CD4-positive, CD25-positive, alpha-beta regulatory T cell (primary cell): Measurements from ENCODE around the gene MCM3AP. TPM values are rescaled to one million over a fixed set of nuclear protein-coding genes. Genes with fewer than 3 reads are reported as not detected.

ENCODE experiments used
- ATAC-seq, 2 donors: fragments of 150-1000 bp; cut with Tn5 transposase; one replicate each; pipeline ENCODE4 v1.10.0; 2021; ENCODE audit warnings: low read depth in 2 of 2, moderate number of reproducible peaks in 2 of 2, moderate library complexity in 1 of 2
- DNase-seq, 3 donors: peaks; one replicate each; pipeline versions ENCODE4 v3.0.0 to v3.0.0-alpha.2; 2012 to 2022; ENCODE audit warnings: mixed read lengths in 1 of 3
- H3K27ac ChIP-seq: one replicate; pipeline ENCODE4 v1.7.0; 2013; ENCODE audit warnings: mild to moderate bottlenecking, low read length; ENCODE audit not compliant: insufficient read depth, poor library complexity, severe bottlenecking
- H3K27me3 ChIP-seq: one replicate; pipeline ENCODE4 v1.7.0; 2013; ENCODE audit warnings: low read length; ENCODE audit not compliant: control insufficient read depth, insufficient read depth
- H3K36me3 ChIP-seq: one replicate; pipeline ENCODE4 v1.7.0; 2013; ENCODE audit warnings: mild to moderate bottlenecking, low read length, moderate library complexity; ENCODE audit not compliant: control insufficient read depth, insufficient read depth
- H3K4me1 ChIP-seq: 2 replicates; pipeline ENCODE4 v1.7.0; 2013; ENCODE audit warnings: mild to moderate bottlenecking, low read length; ENCODE audit not compliant: insufficient read depth, control insufficient read depth, poor library complexity, severe bottlenecking
- H3K4me3 ChIP-seq: one replicate; pipeline ENCODE4 v1.7.0; 2013; ENCODE audit warnings: low read depth, mild to moderate bottlenecking, low read length, moderate library complexity
- H3K9me3 ChIP-seq, 2 experiments: 1 replicate in 1 of 2; 2 replicates in 1 of 2; pipeline ENCODE4 v1.7.0; 2013; ENCODE audit warnings: low read length in 2 of 2, mild to moderate bottlenecking in 1 of 2, moderate library complexity in 1 of 2; ENCODE audit not compliant: control insufficient read depth in 2 of 2
- H3K27ac Mint-ChIP-seq, 3 donors: one replicate each; pipeline ENCODE4 v1.8.0; 2020 to 2022; ENCODE audit warnings: mild to moderate bottlenecking in 3 of 3, mixed read lengths in 3 of 3, moderate library complexity in 2 of 3
- H3K27me3 Mint-ChIP-seq: one replicate; pipeline ENCODE4 v1.8.0; 2022; ENCODE audit warnings: mild to moderate bottlenecking, mixed read lengths
- H3K36me3 Mint-ChIP-seq: one replicate; pipeline ENCODE4 v1.8.0; 2020; ENCODE audit warnings: mixed read lengths
- H3K4me1 Mint-ChIP-seq, 4 donors: one replicate each; pipeline ENCODE4 v1.8.0; 2020 to 2022; ENCODE audit warnings: mixed read lengths in 4 of 4, mild to moderate bottlenecking in 1 of 4
- H3K4me3 Mint-ChIP-seq, 4 donors: one replicate each; pipeline ENCODE4 v1.8.0; 2020 to 2022; ENCODE audit warnings: mild to moderate bottlenecking in 4 of 4, mixed read lengths in 4 of 4, moderate library complexity in 3 of 4
- H3K9me3 Mint-ChIP-seq, 7 donors: one replicate each; pipeline ENCODE4 v1.8.0; 2020 to 2022; ENCODE audit warnings: mixed read lengths in 7 of 7, mild to moderate bottlenecking in 3 of 7, moderate library complexity in 2 of 7
- polyA plus RNA-seq, 4 donors: library from polyadenylated mRNA; unstranded; fragments of 300-500 nt; fragmentation: Illumina TruSeq; gene quantifications; one replicate each; pipeline ENCODE4 v1.2.3, GENCODE V29; 2021
- total RNA-seq: library from RNA; stranded (reverse); gene quantifications from one replicate; pipeline ENCODE4 v1.2.3, GENCODE V29; 2022

MCM3AP gene
- total and polyA plus RNA-seq, 5 donors from 2014 or later, result 30.7 to 139 (median 45.3) TPM

DNA sequence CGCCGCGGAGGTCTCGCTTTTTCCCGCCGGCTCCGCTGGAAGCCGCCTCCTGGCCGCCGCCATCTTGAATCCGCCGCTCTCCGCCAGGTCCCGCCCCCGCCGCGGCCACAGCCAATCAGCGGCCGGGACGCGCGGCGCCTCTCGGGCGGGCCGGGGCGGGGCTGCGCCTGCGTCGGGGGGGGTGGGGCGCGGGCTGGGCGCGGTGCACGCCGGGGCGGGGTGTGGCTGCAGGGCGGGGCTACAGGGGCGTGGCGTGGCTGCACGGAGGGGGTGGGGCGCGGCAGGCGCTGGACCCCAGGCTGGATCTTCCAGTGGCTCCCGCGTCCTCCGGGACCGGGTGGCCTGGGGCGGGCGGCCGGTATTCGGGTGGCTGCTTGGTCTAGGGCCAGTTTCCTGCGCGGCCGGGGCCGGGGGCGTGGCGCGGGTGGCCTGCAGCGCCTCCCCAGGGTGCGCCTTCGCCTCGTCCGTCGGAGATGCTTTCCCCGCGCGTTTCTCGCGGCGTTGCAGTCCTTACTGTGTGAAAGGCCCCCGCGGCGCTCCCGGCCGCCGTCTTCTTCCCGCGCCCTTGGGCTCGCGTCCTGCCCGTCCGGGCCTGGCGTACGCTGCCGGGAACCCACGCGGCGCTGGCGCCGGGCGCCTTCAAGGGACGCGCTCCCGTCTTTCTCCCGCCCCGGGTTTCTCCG lies 39.1 kb upstream of the MCM3AP start:
- Mint-ChIP-seq H3K27ac (peak overlapping the region in 2 of 3 donors; percentile 96 to 99), H3K9me3 (no peaks in the 10 kb centered on the region), H3K36me3 (peaks cover 10% of the 10 kb centered on the region), H3K4me3 (peak overlapping the region; percentile 96 to 98 (median 97)), H3K27me3 (no peaks in the 10 kb centered on the region), H3K4me1 (peaks cover 5 to 51% (median 28%) of the 10 kb centered on the region in 4 donors)
- H3K27ac ChIP-seq, result peak overlapping the region; percentile 98
- DNase-seq (peak; percentile 84 to 91 (median 87)), ATAC-seq (peak; percentile 76 to 77)
- H3K4me3 ChIP-seq, result peak overlapping the region; percentile 67
- H3K4me1 ChIP-seq, result peaks cover 32% of the 10 kb centered on the region
- H3K9me3 ChIP-seq, result no peaks in the 10 kb centered on the region
- H3K36me3 ChIP-seq, result peaks cover 13% of the 10 kb centered on the region
- no peaks in the 10 kb centered on the region for H3K27me3 ChIP-seq

DNA sequence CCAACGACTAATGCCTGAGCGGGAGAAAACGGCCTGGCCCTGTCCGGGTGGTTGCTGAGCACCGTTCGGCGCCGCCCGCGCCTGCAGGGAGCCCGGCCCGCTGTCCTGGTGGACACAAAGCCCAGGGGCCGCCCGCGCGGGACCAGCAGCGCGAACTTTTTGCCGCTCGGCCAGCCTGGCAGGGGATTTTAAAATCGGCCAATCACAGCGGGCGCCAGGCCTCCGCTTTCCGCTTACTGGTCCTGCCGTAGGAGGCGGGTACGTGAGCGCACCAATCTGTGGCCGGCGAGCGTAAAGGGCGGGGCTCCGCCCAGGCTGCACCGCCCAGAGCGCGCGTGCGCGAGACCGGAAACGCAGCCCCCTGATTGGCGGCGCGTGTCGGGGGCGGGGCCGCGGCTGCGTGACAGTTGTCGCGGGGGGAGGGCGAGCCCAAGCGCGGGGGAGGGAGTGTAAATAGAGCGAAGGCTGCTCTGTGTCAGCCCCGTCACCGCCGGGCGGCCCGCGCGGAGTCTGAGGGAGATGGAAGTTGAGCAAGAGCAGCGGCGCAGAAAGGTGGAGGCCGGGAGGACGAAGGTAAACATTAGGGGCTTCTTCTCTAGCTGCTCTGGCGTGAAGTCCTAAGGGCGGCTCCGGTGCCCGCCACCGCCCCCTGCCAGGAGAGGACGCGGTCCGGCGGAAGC lies 38.4 kb upstream of the MCM3AP start, which contains the start of the genes C21orf58 and PCNT:
C21orf58 (minus strand) TSS at position 161 of the 680 bp plus-strand sequence. CDS start 1,132 bp downstream, outside the sequence.
PCNT (plus strand) TSS at position 447 of the 680 bp plus-strand sequence; CDS start at position 520, 73 bp downstream.
- Histone ChIP-seq H3K4me3 (peak within 1 kb of the TSS; percentile 78), H3K4me1 (peaks cover 32% of the 10 kb centered on the region), H3K9me3 (no peaks in the 10 kb centered on the region), H3K27ac (peak within 1 kb of the TSS; percentile 98), H3K36me3 (peaks cover 7% of the 10 kb centered on the region), H3K27me3 (no peaks in the 10 kb centered on the region)
- H3K36me3 Mint-ChIP-seq, result peaks cover 6% of the 10 kb centered on the region
- ATAC-seq (peak; percentile 84 to 86), DNase-seq (peak; percentile 96 to 99 (median 98))
- no peaks in the 10 kb centered on the region for H3K27me3 Mint-ChIP-seq
- H3K4me3 Mint-ChIP-seq, result peak within 1 kb of the TSS; percentile 96 to 98 (median 97)
- no peaks in the 10 kb centered on the region for H3K9me3 Mint-ChIP-seq
- peaks cover 5 to 48% (median 27%) of the 10 kb centered on the region in 4 donors for H3K4me1 Mint-ChIP-seq
- peak within 1 kb of the TSS; percentile 96 to 99 (median 96) for H3K27ac Mint-ChIP-seq

DNA sequence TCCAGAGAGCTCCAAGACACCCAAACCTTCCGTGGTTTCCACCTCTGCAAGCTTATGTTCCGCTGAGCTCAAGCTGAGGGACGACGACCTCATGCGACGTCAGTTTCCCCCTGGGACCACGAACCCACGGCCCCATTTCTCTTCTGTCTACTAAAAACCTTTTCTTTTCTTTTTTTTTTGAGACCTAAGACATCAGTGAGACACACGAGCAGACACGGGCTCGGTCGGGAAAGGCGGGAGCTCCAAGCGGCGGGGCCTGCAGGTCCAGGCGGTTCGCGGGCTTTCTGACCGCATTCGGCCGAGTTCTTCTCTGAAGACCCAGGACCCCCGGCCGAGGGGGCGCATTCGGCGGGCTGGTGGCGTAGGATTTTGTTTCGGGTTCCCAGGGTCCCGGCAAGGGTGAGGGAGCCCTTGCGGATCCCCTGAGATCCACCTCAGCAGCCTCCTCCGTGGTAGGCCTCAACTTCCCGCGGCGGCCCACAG lies 37.9 kb upstream of the MCM3AP start:
- ATAC-seq (peak in 1 of 2 donors; percentile 0), DNase-seq (no peak)
- H3K27ac ChIP-seq, result peak overlapping the region; percentile 98
- H3K27me3 Mint-ChIP-seq, result no peaks in the 10 kb centered on the region
- H3K9me3 Mint-ChIP-seq, result no peaks in the 10 kb centered on the region
- no peaks in the 10 kb centered on the region for H3K27me3 ChIP-seq
- H3K4me1 Mint-ChIP-seq, result peaks cover 5 to 46% (median 25%) of the 10 kb centered on the region in 4 donors
- H3K4me3 Mint-ChIP-seq, result peak overlapping the region; percentile 96 to 98 (median 97)
- H3K27ac Mint-ChIP-seq, result peak overlapping the region in 2 of 3 donors; percentile 80 to 81
- peaks cover 32% of the 10 kb centered on the region for H3K4me1 ChIP-seq
- H3K9me3 ChIP-seq, result no peaks in the 10 kb centered on the region
- peak overlapping the region; percentile 78 for H3K4me3 ChIP-seq
- H3K36me3 ChIP-seq, result peaks cover 2% of the 10 kb centered on the region
- H3K36me3 Mint-ChIP-seq, result peaks cover 5% of the 10 kb centered on the region

DNA sequence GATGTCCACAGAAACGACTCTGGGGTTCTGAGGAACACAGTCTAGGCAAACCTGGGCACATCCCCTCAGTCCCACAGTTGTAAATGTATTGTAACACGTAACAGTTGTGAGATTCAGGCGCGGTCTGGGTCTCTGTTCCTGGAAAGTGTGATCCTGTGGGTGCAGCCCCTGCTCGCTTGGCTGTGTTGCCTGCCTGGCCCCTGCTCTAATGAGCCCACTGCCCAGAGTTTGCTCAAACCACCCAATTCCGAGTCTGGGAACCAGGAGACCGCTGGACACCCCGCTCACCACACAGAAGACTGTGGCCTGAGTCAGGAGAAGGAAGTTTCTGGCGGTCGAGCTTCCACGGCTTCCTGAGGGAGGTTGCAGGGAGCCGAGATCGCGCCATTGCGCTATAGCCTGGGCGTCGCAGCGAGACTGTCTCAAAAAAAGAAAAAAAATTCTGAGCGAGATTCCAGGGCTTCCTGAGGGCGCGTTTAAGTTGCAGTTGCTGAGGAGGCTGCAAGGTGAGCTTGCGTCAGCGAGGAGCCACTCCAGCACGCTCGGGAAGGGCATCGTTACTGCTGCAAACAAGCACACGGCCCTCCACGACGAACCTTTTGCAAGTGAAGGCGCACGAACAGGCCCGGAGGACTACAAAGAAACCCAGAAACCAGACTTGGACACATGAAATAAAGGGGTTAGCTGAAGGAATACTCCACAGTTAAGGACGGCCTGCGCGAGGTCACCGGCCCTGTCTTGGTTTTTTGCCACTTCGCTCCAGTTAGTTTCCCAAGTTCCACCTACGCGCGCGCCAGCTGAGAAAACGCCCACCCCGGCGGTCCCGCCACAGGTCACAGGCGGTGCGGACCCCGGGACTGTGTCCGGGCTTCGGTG lies 37.2 kb upstream of the MCM3AP start:
- H3K27me3 Mint-ChIP-seq, result no peaks in the 10 kb centered on the region
- H3K4me1 Mint-ChIP-seq, result peaks cover 5 to 46% (median 25%) of the 10 kb centered on the region in 4 donors
- H3K4me3 Mint-ChIP-seq, result peak overlapping the region; percentile 96 to 98 (median 97)
- peak overlapping the region in 2 of 3 donors; percentile 80 to 81 for H3K27ac Mint-ChIP-seq
- H3K4me1 ChIP-seq, result peaks cover 32% of the 10 kb centered on the region
- H3K9me3 ChIP-seq, result no peaks in the 10 kb centered on the region
- peaks cover 5% of the 10 kb centered on the region for H3K36me3 Mint-ChIP-seq
- H3K36me3 ChIP-seq, result no peaks in the 10 kb centered on the region
- DNase-seq, result peak in 2 of 3 donors; percentile 3 to 52
- peak overlapping the region; percentile 78 for H3K4me3 ChIP-seq
- no peaks in the 10 kb centered on the region for H3K27me3 ChIP-seq
- no peak for ATAC-seq
- peak overlapping the region; percentile 98 for H3K27ac ChIP-seq
- H3K9me3 Mint-ChIP-seq, result no peaks in the 10 kb centered on the region

DNA sequence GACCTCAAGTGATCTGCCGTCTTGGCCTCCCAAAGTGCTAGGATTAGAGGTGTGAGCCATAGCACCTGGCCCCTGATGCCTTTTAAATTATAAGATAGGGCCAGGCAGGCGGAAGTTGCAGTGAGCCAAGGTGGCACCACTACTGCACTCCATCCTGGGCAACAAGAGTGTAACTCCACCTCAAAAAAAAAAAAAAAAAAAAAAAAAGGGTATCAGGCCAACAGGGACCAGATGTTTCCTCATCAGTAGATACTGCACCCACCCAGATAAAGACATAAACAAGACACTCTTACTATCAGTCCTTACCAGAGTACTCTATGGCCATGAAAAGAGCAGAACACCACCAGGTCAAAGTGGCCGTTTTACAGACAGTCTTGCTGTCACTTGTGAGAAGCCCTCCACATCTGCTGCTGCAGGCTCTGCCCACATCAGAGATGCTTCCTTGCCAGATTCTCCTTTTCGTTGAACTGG lies 35.0 kb upstream of the MCM3AP start:
- no peaks in the 10 kb centered on the region for H3K27me3 Mint-ChIP-seq
- no peaks in the 10 kb centered on the region for H3K27me3 ChIP-seq
- peak overlapping the region in 3 of 4 donors; percentile 65 to 85 (median 76) for H3K4me3 Mint-ChIP-seq
- no peak overlapping the region for H3K27ac ChIP-seq
- no peaks in the 10 kb centered on the region for H3K36me3 ChIP-seq
- no peaks in the 10 kb centered on the region for H3K36me3 Mint-ChIP-seq
- no peaks in the 10 kb centered on the region for H3K9me3 Mint-ChIP-seq
- ATAC-seq (no peak), DNase-seq (peak in 1 of 3 donors; percentile 41)
- peak overlapping the region in 2 of 3 donors; percentile 10 to 20 for H3K27ac Mint-ChIP-seq
- no peaks in the 10 kb centered on the region for H3K9me3 ChIP-seq
- peaks cover 28% of the 10 kb centered on the region for H3K4me1 ChIP-seq
- H3K4me3 ChIP-seq, result peak overlapping the region; percentile 51
- peaks cover 5 to 32% (median 18%) of the 10 kb centered on the region in 4 donors for H3K4me1 Mint-ChIP-seq

DNA sequence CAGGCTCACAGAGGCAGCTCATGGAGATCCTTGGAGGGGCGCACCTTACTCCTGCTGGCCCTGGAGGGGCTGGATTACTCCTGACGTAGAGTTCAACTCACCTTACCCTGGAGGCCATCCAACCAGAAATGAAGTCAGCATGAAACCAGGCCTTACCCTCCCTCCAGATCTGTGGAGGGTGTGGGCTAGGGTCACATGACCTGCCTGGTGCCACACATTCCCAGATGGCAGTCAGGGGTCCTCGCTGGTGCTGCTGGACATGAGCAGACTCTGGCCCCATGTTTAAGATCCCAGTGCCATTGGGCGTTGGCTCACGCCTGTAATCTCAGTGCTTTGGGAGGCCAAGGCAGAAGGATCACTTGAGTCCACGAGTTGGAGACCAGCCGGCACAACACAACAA lies 33.8 kb upstream of the MCM3AP start:
- Mint-ChIP-seq H3K4me3 (no peak overlapping the region), H3K27me3 (no peaks in the 10 kb centered on the region), H3K9me3 (no peaks in the 10 kb centered on the region), H3K27ac (no peak overlapping the region), H3K4me1 (peaks cover 5 to 31% (median 16%) of the 10 kb centered on the region in 4 donors), H3K36me3 (no peaks in the 10 kb centered on the region)
- Histone ChIP-seq H3K4me3 (no peak overlapping the region), H3K36me3 (no peaks in the 10 kb centered on the region), H3K27ac (no peak overlapping the region), H3K27me3 (no peaks in the 10 kb centered on the region), H3K9me3 (no peaks in the 10 kb centered on the region), H3K4me1 (peaks cover 22% of the 10 kb centered on the region)
- DNase-seq, result no peak
- no peak for ATAC-seq

DNA sequence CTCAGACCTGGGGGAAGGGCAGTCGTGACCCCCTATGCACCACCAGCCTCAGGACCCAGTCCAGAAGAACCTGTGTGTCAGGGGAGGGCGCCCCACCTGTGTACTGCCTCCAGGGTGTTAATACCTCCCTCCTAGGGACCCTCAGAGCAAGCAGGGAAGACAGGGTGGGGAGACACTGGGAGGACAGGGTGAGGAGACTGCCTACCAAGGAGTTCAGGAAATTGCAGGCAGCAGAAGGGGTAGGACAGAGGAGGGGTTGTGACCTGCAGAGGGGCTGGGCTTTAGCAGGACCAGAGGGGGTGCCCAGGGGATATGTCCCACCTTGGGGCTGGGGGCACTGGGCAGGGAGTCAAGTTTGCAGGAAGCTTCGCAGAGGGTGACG lies 33.0 kb upstream of the MCM3AP start:
- H3K36me3 ChIP-seq, result no peaks in the 10 kb centered on the region
- no peak for DNase-seq
- peaks cover 22% of the 10 kb centered on the region for H3K4me1 ChIP-seq
- Mint-ChIP-seq H3K4me1 (peaks cover 5 to 27% (median 14%) of the 10 kb centered on the region in 4 donors), H3K27ac (no peak overlapping the region), H3K4me3 (peak overlapping the region in 1 of 4 donors; percentile 41), H3K36me3 (no peaks in the 10 kb centered on the region), H3K27me3 (no peaks in the 10 kb centered on the region), H3K9me3 (no peaks in the 10 kb centered on the region)
- H3K27ac ChIP-seq, result no peak overlapping the region
- no peak overlapping the region for H3K4me3 ChIP-seq
- no peaks in the 10 kb centered on the region for H3K27me3 ChIP-seq
- no peaks in the 10 kb centered on the region for H3K9me3 ChIP-seq
- no peak for ATAC-seq
